Astrocyte of the cerebellum (primary cell): ENCODE data around the gene FLT4.

Source experiments
- DNase-seq: peaks from one replicate; pipeline ENCODE4 v3.0.0-alpha.2; 2011; ENCODE audit warnings: low read depth
- H3K4me3 ChIP-seq: 2 replicates; pipeline ENCODE4 v1.5.1; 2011; ENCODE audit warnings: mild to moderate bottlenecking, low read depth, low read length, moderate library complexity
- CTCF ChIP-seq: IDR thresholded peaks from 2 replicates; pipeline ENCODE4 v1.5.1; 2012; ENCODE audit warnings: low read length, low read depth, moderate library complexity, mild to moderate bottlenecking; ENCODE audit errors: missing control alignments
- in situ Hi-C: cut with HindIII; loops from 2 replicates; pipeline ENCODE4 v1.10.0; 2017; ENCODE audit warnings: low sequenced_read_pairs

FLT4 gene

DNA sequence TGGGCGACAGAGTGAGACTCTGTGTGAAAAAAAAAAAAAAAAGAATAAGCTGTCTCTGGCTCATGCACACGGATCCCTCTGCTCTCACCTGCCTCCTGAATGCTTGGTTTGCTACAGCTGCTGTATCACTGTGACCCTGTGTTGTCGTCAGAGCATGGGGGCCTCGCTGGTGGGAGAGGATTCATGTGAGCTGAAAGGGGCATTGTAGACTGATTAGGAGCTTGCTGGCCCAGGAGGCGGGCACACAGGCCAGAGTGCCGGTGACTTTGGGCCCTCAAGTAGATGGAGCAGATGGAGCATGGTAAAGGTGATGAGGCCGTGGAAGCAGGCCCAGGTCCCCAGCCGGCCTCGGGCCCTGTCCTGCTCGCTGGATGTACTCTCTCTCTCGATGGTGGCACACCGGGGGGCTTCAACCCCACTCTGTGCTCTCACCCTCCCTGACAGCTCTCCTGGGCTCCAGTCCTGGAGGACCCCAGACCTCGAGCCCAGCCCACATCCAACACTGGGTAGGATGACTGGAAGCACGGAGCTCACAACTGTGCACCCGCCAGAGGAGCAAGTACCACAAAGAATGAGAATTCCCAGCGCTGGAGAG lies 7.1 kb downstream of the FLT4 start:
- no peak for DNase-seq
- H3K4me3 ChIP-seq: no peak overlapping the region
- TF ChIP-seq CTCF: no peak
- in situ Hi-C loops: no loop called here

DNA sequence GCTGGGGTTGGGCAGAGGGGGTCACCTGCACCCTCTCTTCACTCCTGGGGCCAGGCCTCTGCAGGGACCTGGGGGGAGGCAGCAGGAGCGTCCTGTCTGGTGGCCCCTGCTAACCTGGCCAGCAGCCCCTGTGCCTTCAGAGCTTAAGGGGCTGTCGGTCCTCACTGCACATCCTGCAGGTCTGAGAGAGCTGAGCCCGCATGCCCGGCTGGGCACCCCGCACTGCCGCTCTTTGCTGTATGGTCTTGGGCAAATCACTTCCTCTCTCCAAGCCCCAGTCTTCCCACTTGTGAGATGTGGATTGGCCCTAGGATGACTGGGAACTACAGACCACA lies 7.9 kb downstream of the FLT4 start:
- in situ Hi-C loops: no loop called here
- no peak for TF ChIP-seq CTCF
- no peak overlapping the region for H3K4me3 ChIP-seq
- DNase-seq: no peak

GRCh38 chr5:180640861-180641565 lies 8.4 kb downstream of the FLT4 start:
- no peak for TF ChIP-seq CTCF
- DNase-seq: no peak
- H3K4me3 ChIP-seq: no peak overlapping the region
- in situ Hi-C loops: no loop called here

GRCh38 chr5:180640611-180640860 lies 8.9 kb downstream of the FLT4 start:
- TF ChIP-seq CTCF: no peak
- DNase-seq: no peak
- no peak overlapping the region for H3K4me3 ChIP-seq
- in situ Hi-C loops: no loop called here

DNA sequence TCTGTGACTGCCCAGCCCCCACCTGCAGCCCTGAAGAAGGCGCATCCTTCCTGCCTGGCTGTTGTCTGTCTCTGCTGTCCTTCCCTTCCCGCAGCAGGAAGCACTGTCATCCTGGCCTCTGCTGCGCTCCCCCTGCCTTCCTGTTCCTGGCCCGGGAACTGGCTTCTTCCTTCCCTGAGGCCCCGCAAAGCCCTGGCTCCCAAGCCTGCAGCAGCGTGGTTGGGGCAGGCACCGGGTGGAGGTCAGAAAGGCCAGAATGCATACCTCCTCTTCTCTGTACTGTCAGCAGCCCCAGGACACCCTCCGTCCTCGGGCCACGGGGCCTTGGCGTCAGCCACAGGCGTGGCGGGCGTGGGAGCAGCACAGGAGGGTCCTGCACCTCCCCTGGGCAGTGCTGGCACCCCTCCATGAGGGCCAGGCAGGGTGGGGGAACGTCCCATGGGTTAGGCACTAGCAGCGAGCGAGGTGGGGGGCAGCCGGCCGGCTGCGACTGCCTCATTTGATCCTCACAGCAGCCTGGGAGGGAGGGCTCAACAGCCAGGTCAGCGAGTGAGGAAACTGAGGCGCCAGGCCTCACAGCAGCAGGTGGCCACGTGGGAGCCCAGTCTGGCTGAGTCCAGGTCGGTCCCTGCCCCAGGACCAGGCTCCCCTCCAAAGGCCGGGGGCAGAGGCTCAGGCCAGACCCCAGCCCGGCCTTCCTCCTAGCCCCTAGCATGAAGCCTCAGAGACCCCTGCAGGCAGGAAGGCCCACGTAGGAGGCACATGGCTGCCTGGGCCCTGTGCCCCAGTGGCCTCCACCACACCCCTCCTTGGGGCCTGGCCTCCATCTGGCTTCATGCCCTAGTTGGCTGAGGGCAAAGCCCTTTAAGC lies 9.4 kb downstream of the FLT4 start:
- DNase-seq: no peak
- no peak for TF ChIP-seq CTCF
- no peak overlapping the region for H3K4me3 ChIP-seq
- in situ Hi-C loops: no loop called here

- DNase-seq: no peak
- H3K4me3 ChIP-seq: no peak overlapping the region
- no peak for TF ChIP-seq CTCF
- in situ Hi-C loops: no loop called here
Observed at GRCh38 chr5:180639287-180639686, 10.1 kb downstream of the FLT4 start.
